HG03521 (cell line): ENCODE results near the gene ADCY10.
"Not testable (repeated sequence)": the region's sequence is repeated elsewhere in the genome, so short reads cannot be mapped to it uniquely, and the experiment has no call there.

Experiments
- ATAC-seq: cut with Tn5 transposase; IDR thresholded peaks from one replicate; pipeline ENCODE4 v1.9.1; 2021; ENCODE audit warnings: mild to moderate bottlenecking, moderate library complexity; ENCODE audit not compliant: unreplicated experiment

The ADCY10 gene, protein sequence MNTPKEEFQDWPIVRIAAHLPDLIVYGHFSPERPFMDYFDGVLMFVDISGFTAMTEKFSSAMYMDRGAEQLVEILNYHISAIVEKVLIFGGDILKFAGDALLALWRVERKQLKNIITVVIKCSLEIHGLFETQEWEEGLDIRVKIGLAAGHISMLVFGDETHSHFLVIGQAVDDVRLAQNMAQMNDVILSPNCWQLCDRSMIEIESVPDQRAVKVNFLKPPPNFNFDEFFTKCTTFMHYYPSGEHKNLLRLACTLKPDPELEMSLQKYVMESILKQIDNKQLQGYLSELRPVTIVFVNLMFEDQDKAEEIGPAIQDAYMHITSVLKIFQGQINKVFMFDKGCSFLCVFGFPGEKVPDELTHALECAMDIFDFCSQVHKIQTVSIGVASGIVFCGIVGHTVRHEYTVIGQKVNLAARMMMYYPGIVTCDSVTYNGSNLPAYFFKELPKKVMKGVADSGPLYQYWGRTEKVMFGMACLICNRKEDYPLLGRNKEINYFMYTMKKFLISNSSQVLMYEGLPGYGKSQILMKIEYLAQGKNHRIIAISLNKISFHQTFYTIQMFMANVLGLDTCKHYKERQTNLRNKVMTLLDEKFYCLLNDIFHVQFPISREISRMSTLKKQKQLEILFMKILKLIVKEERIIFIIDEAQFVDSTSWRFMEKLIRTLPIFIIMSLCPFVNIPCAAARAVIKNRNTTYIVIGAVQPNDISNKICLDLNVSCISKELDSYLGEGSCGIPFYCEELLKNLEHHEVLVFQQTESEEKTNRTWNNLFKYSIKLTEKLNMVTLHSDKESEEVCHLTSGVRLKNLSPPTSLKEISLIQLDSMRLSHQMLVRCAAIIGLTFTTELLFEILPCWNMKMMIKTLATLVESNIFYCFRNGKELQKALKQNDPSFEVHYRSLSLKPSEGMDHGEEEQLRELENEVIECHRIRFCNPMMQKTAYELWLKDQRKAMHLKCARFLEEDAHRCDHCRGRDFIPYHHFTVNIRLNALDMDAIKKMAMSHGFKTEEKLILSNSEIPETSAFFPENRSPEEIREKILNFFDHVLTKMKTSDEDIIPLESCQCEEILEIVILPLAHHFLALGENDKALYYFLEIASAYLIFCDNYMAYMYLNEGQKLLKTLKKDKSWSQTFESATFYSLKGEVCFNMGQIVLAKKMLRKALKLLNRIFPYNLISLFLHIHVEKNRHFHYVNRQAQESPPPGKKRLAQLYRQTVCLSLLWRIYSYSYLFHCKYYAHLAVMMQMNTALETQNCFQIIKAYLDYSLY (N-terminal part only)

DNA sequence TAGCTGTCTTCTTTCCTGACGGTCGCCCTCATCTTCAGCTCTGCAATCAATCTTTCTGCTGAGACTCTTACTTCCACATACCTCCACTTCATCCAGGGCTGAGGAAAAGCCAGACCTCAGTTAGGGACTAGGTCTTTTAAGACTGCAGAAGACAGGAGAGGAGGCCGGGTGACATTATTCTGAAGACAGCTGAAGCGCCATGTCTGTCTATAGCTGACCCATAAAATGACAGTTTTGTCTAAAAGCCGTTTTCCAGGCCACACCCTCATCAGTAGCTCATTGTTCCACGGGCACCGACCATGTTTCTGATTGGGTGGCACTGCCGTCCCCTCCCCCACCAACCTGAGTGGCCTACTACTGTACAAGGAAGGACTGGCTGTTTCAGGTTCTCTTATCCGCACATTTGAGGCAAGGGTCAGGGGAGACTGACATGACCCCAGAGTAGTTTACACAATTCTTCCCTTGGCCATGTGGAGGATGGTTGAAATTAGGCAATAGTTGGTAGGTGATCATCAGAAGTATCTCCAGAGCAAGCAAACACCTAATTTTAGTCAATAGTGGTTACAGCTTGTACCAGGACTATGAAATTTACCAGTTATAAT, at the start of gene ADCY10:
ADCY10 (minus strand) TSS at position 240 of the 602 bp plus-strand sequence. CDS start 8,994 bp downstream, outside the sequence.
- no peak for ATAC-seq

- no peak for ATAC-seq
Observed at GRCh38 chr1:167957710-167958109, 43.8 kb upstream of the ADCY10 start.

- no peak for ATAC-seq
Observed at GRCh38 chr1:167955915-167956314, 42.0 kb upstream of the ADCY10 start.

- ATAC-seq = no peak
Observed at GRCh38 chr1:167950569-167950968, 36.6 kb upstream of the ADCY10 start.

DNA sequence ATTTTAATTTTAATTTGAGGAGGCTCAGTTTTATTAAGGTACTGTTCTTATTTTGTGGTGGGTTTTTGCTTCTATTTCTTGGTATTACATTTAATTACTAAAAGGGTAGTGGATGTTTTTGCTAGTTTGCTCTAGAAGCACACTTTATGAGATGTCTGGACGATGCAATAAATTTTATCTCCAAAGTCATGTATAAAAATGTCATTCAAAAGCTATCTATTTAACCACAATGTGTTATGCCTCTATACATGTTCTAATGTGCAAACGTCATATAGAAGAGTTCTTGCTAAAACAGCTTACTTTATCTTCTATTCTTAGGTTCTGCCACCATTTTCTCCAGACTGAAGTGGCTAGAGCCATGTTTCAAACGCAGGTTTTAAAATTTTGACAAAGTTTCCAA, 35.9 kb upstream of the ADCY10 start:
- ATAC-seq = no peak

- no peak for ATAC-seq
Observed at GRCh38 chr1:167947733-167948132, 33.8 kb upstream of the ADCY10 start.

DNA sequence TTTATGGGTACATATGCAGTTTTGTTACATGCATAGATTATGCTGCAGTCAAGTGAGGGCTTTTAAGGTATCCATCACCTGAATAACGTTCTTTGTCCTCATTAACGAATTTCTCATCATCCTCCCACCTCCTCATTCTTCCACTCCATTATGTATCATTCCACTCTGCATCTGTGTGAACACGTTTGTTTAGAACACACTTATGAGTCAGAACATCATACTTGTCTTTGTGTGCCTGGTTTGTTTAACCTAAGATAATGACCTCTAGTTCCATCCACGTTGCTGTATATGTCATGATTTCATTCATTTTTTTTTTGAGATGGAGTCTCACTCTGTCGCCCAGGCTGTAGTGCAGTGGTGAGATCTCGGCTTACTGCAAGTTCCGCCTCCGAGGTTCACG, 29.6 kb upstream of the ADCY10 start:
- ATAC-seq = no peak

- ATAC-seq = no peak
Observed at GRCh38 chr1:167940264-167940663, 26.3 kb upstream of the ADCY10 start.

DNA sequence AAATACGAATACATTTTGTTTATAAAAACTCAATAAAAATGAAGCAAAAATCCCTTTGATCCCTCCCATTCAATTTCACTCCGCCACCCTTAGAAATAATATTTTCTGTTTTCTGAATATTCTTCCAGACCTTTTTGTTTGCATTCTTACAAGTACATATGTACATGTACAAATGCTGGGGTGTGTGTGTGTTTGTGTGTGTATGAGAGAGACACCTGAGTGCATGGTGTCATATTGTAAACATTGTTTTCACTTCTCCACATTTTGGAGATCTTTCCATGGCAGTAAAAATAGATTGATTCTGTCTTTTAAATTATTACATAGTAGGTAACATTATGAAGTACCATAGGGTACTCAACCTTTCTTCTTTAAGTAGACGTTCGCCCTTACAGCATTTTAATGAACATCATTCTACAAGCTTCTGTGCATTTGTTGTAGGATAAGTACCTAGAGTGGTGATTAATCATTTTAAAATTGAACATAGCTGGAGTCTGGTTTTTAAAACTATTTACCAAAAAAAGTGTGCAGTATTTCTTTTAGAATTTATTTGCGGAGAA, 24.2 kb upstream of the ADCY10 start:
- no peak for ATAC-seq

DNA sequence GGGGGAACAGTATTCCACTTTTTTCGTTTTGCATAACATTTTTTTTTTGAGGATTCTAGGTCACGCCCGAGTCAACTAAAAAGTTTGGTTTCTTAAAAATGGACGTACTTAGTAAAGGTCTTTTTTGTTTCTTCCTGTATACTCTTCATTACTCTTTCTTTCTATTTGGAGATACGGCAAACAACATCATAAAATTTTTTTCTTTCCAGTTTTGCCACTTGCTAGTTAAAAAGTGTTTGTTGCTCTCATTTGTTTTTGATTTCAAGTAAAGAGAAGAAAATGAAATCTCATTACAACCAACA, 23.7 kb upstream of the ADCY10 start:
- ATAC-seq = no peak

GRCh38 chr1:167936930-167937708, 23.2 kb upstream of the ADCY10 start, which contains the start of gene MPC2:
Gene MPC2 (minus strand): TSS chr1:167937072. CDS start chr1:167935841, 1,231 bp downstream.
- peak; percentile 21 for ATAC-seq

- peak; percentile 73 for ATAC-seq
Observed at GRCh38 chr1:167936068-167936929, 22.4 kb upstream of the ADCY10 start, which contains the start of gene DCAF6. Gene DCAF6 (plus strand): TSS chr1:167936683. CDS start chr1:167936912, 229 bp downstream.

DNA sequence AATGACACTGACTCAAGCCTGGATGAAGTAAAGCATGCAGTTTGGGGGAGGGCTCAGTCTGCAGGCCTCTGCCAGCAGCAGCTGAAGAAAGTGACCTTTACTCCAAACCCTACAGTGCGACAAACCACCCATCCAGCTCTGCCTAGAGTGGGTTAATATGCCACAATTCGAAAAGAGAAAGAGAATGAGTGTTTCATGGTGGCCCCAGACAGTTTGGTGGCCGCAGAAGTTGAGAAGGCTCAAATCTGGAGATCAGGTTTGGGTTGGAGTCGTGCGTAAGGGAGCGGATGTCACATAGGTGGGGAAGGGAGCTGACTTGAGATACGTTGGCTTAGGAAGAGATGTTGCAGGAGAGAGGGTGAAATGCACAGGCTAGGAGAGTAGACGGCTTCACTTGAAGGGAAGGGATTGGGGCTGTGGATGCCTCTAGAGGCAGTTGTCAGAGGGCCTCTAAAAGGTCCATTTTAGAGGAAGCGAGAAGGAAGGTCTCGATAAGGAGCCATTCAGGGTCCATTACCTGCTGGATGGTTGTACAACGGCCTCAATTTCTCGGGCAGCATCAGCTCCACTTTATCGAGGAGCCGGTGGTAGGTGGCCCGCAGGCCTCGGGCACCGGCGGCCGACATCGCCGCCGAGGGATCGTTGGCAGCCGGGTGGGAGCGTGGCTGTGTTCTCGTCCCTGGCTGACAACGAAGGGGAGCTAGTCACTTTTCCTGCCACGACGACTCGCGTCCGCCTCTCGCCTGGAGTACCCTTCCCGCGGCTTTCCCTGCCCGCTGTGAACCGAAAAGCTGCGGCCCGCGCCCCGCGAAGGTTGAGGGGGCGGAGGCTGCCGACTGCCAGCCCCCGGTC, 21.5 kb upstream of the ADCY10 start:
- peak; percentile 9 for ATAC-seq

DNA sequence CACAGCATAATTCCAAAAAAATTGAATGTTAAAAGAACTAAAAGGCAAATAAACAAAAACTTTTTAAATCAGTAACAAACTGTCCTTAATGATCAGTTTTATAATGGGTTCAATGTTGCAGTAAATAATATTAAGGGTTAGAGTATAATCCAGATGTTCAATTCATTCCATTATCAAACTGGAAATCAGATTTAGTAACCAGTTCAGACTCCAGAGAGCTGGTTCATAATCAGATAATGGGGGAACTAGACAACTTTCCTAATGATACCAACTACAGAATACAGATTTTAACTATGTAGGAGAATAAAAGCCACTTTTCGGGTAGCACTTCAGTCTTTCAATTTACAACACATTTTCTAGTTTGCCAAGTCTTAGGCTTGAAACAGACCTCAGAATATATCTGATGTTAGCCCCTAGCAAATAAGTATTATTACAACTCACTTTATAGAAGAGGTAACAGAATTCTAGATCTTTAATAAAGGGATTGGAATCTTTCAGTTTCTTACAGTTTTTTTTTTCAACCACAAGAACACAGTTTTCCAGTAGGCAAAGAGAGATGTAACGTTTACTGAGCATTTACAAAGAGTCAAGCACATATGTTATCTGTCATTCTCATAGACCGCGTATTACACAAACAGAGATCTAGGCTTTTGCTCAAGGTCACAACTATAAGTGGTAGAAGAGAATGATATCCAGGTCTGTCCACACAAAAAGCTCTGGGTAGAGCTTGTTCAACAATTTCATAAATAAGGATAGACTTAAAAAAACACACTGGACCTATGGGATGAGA, 20.7 kb upstream of the ADCY10 start:
- ATAC-seq = no peak

GRCh38 chr1:167933788-167934187, 19.9 kb upstream of the ADCY10 start:
- ATAC-seq = no peak

- no peak for ATAC-seq
Observed at GRCh38 chr1:167929725-167930124, 15.8 kb upstream of the ADCY10 start.

- not testable (repeated sequence) for ATAC-seq
Observed at GRCh38 chr1:167928919-167929318, 15.0 kb upstream of the ADCY10 start.
